GM23338 (cell line): ENCODE results near the gene CCSAP. TPM values are rescaled to one million over a fixed set of nuclear protein-coding genes. Genes with fewer than 3 reads are reported as not detected.

Experiments
- ATAC-seq: fragments of 200-7000 bp; cut with Tn5 transposase; 3 replicates; pipeline ENCODE4 v1.9.1; 2020
- DNase-seq: peaks from one replicate; pipeline ENCODE4 v3.0.0-alpha.2; 2015; ENCODE audit warnings: low spot score
- H2AFZ ChIP-seq: fragments of 200-600 bp; sonication (generic); 2 replicates; pipeline ENCODE4 v1.8.0; 2016; ENCODE audit warnings: antibody characterized with exemption, mild to moderate bottlenecking, moderate library complexity
- H3F3A ChIP-seq: fragments of 200-600 bp; sonication (generic); replicated peaks from 2 replicates; pipeline ENCODE4 v1.8.0; 2017; ENCODE audit warnings: antibody characterized with exemption, mixed run types, low read depth
- H3K27ac ChIP-seq: fragments of 200-600 bp; sonication (generic); 2 replicates; pipeline ENCODE4 v1.6.1; 2016; ENCODE audit warnings: low read depth
- H3K27me3 ChIP-seq: fragments of 200-600 bp; sonication (generic); 2 replicates; pipeline ENCODE4 v1.8.0; 2016; ENCODE audit warnings: mild to moderate bottlenecking, mixed run types, moderate library complexity; ENCODE audit not compliant: insufficient read depth
- H3K36me3 ChIP-seq: fragments of 200-600 bp; sonication (generic); 2 replicates; pipeline ENCODE4 v1.8.0; 2016; ENCODE audit warnings: mild to moderate bottlenecking; ENCODE audit not compliant: insufficient read depth
- H3K4me1 ChIP-seq: fragments of 200-600 bp; sonication (generic); 2 replicates; pipeline ENCODE4 v1.8.0; 2016; ENCODE audit warnings: mild to moderate bottlenecking, moderate library complexity; ENCODE audit not compliant: insufficient read depth
- H3K4me2 ChIP-seq: fragments of 200-600 bp; sonication (generic); 2 replicates; pipeline ENCODE4 v1.7.1; 2017; ENCODE audit warnings: mixed run types
- H3K4me3 ChIP-seq: fragments of 200-600 bp; sonication (generic); 2 replicates; pipeline ENCODE4 v1.6.1; 2016; ENCODE audit warnings: mixed run types
- H3K79me2 ChIP-seq: fragments of 200-600 bp; sonication (generic); replicated peaks from 2 replicates; pipeline ENCODE4 v1.8.0; 2017; ENCODE audit warnings: mild to moderate bottlenecking; ENCODE audit not compliant: insufficient read depth
- H3K9me2 ChIP-seq: fragments of 200-600 bp; sonication (generic); 2 replicates; pipeline ENCODE4 v1.8.0; 2017; ENCODE audit not compliant: insufficient read depth
- H4K20me1 ChIP-seq: fragments of 200-600 bp; sonication (generic); replicated peaks from 2 replicates; pipeline ENCODE4 v1.8.0; 2017; ENCODE audit warnings: mild to moderate bottlenecking; ENCODE audit not compliant: insufficient read depth
- H3K27ac Mint-ChIP-seq: 2 replicates; pipeline ENCODE4 v1.8.0; 2020; ENCODE audit warnings: inconsistent platforms, mild to moderate bottlenecking, moderate library complexity, mixed read lengths
- H3K27me3 Mint-ChIP-seq: 3 replicates; pipeline ENCODE4 v1.8.0; 2022; ENCODE audit warnings: low read depth, mild to moderate bottlenecking, moderate library complexity, mixed read lengths, inconsistent platforms; ENCODE audit not compliant: insufficient read depth, poor library complexity
- H3K36me3 Mint-ChIP-seq: 3 replicates; pipeline ENCODE4 v1.8.0; 2021; ENCODE audit warnings: low read depth, mild to moderate bottlenecking, inconsistent platforms, moderate library complexity, mixed read lengths
- H3K4me1 Mint-ChIP-seq: 3 replicates; pipeline ENCODE4 v1.8.0; 2020; ENCODE audit warnings: mild to moderate bottlenecking, inconsistent platforms, mixed read lengths
- H3K4me3 Mint-ChIP-seq: 3 replicates; pipeline ENCODE4 v1.8.0; 2021; ENCODE audit warnings: moderate library complexity, mild to moderate bottlenecking, inconsistent platforms, mixed read lengths
- H3K9me3 Mint-ChIP-seq: 3 replicates; pipeline ENCODE4 v1.8.0; 2020; ENCODE audit warnings: moderate library complexity, mild to moderate bottlenecking, inconsistent platforms, mixed read lengths
- CREB1 ChIP-seq: fragments of 250-450 bp; sonication (Bioruptor Pico); IDR thresholded peaks from 2 replicates; pipeline ENCODE4 v1.5.0; 2020; ENCODE audit warnings: low read depth, mild to moderate bottlenecking, moderate library complexity
- CTCF ChIP-seq, 2 experiments: fragments of 200-600 bp in 1 of 2; sonication (generic) in 1 of 2; conservative IDR thresholded peaks; 2 replicates each; pipeline versions ENCODE4 v1.5.1 to v1.6.1; 2016 to 2017; ENCODE audit warnings: antibody characterized with exemption in 2 of 2, low read depth in 2 of 2, mild to moderate bottlenecking in 2 of 2, moderate library complexity in 1 of 2
- ETS1 ChIP-seq: IDR thresholded peaks from 2 replicates; pipeline ENCODE4 v1.6.1; 2016; ENCODE audit warnings: antibody characterized with exemption
- EZH2 ChIP-seq: fragments of 200-600 bp; sonication (generic); IDR thresholded peaks from one replicate; pipeline ENCODE4 v1.8.0; 2017; ENCODE audit warnings: antibody characterized with exemption, mild to moderate bottlenecking, low read depth; ENCODE audit not compliant: unreplicated experiment
- EZH2phosphoT487 ChIP-seq: fragments of 200-600 bp; sonication (generic); IDR thresholded peaks from one replicate; pipeline ENCODE4 v1.8.1; 2018; ENCODE audit warnings: antibody characterized with exemption; ENCODE audit not compliant: unreplicated experiment
- JUNB ChIP-seq: IDR thresholded peaks from one replicate; pipeline ENCODE4 v1.6.1; 2016; ENCODE audit warnings: antibody characterized with exemption; ENCODE audit not compliant: unreplicated experiment
- NANOG ChIP-seq: IDR thresholded peaks from 2 replicates; pipeline ENCODE4 v1.6.1; 2016; ENCODE audit warnings: antibody characterized with exemption, borderline replicate concordance
- POLR2AphosphoS5 ChIP-seq: IDR thresholded peaks from 2 replicates; pipeline ENCODE4 v1.6.1; 2016; ENCODE audit warnings: antibody characterized with exemption, low read depth
- STAT1 ChIP-seq: IDR thresholded peaks from one replicate; pipeline ENCODE4 v1.6.1; 2016; ENCODE audit warnings: antibody characterized with exemption; ENCODE audit not compliant: unreplicated experiment
- ZNF331 ChIP-seq: fragments of 250-450 bp; sonication (Bioruptor Pico); IDR thresholded peaks from 2 replicates; pipeline ENCODE4 v1.5.0; 2020; ENCODE audit warnings: low read depth, mild to moderate bottlenecking, moderate library complexity
- polyA plus RNA-seq: library from polyadenylated mRNA; unstranded; fragments of >200 nt; fragmentation: Nextera tagmentation; extraction: Ambion mirVana; gene quantifications from 2 replicates; pipeline ENCODE4 v1.2.1, GENCODE V29; 2016
- total RNA-seq: library from RNA; depleted of rRNA; stranded (reverse); fragments of >200 nt; shearing (Covaris generic); gene quantifications from 2 replicates; pipeline ENCODE4 v1.2.3, GENCODE V29; 2014
- TF ChIP-seq, protein P1 (sequence below): IDR thresholded peaks from one replicate; pipeline ENCODE4 v1.6.1; 2018; ENCODE audit warnings: antibody characterized with exemption; ENCODE audit not compliant: unreplicated experiment

The CCSAP gene
- total and polyA plus RNA-seq, 2 experiments from 2014 or later, result 4.2 to 13.3 TPM

GRCh38 chr1:229295745-229296144 is 47.1 kb downstream of the CCSAP start:
- H4K20me1 ChIP-seq, result peaks cover 9% of the 10 kb centered on the region; the same call in 1 of the 2 replicates
- no peak overlapping the region for H3K4me3 Mint-ChIP-seq
- H3K79me2 ChIP-seq, result no peaks in the 10 kb centered on the region
- no peak overlapping the region for H3K4me3 ChIP-seq
- H3K27me3 Mint-ChIP-seq, result peaks cover 5% of the 10 kb centered on the region
- no peaks in the 10 kb centered on the region for H3K9me2 ChIP-seq
- H3K36me3 Mint-ChIP-seq, result peaks cover 19% of the 10 kb centered on the region
- no peak overlapping the region for H3K27ac ChIP-seq
- H3K9me3 Mint-ChIP-seq, result no peaks in the 10 kb centered on the region
- no peak for TF ChIP-seq STAT1
- no peak for TF ChIP-seq EZH2phosphoT487
- H3K27ac Mint-ChIP-seq, result no peak overlapping the region
- H3K27me3 ChIP-seq, result no peaks in the 10 kb centered on the region
- no peaks in the 10 kb centered on the region for H3K4me1 ChIP-seq
- H2AFZ ChIP-seq, result no peak overlapping the region
- 0 out of 2 replicates have a peak, but pooled peaks cover 8% of the 10 kb centered on the region for H3K36me3 ChIP-seq
- no peaks in the 10 kb centered on the region for H3F3A ChIP-seq
- H3K4me1 Mint-ChIP-seq, result peaks cover 2% of the 10 kb centered on the region; the same call in 2 of the 3 replicates
- no peak for DNase-seq
- H3K4me2 ChIP-seq, result no peak overlapping the region
- no peak for ATAC-seq

GRCh38 chr1:229293528-229294204 is 49.2 kb downstream of the CCSAP start:
- no peak overlapping the region for H3K4me3 Mint-ChIP-seq
- Histone ChIP-seq H3K9me2 (no peaks in the 10 kb centered on the region), H3K36me3 (0 out of 2 replicates have a peak, but pooled peaks cover 4% of the 10 kb centered on the region), H2AFZ (no peak overlapping the region), H3K79me2 (0 out of 2 replicates have a peak, but pooled peaks cover 3% of the 10 kb centered on the region), H3K27ac (no peak overlapping the region), H3K4me1 (no peaks in the 10 kb centered on the region), H3K4me2 (no peak overlapping the region), H3K27me3 (no peaks in the 10 kb centered on the region), H3K4me3 (no peak overlapping the region), H3F3A (no peaks in the 10 kb centered on the region), H4K20me1 (peaks cover 9% of the 10 kb centered on the region; the same call in 1 of the 2 replicates)
- H3K27ac Mint-ChIP-seq, result 0 out of 2 replicates have a peak overlapping the region, but pooled peaks have one; percentile 39
- peaks cover 5% of the 10 kb centered on the region for H3K27me3 Mint-ChIP-seq
- H3K9me3 Mint-ChIP-seq, result no peaks in the 10 kb centered on the region
- H3K4me1 Mint-ChIP-seq, result no peaks in the 10 kb centered on the region
- no peak; the same call in 2 of the 3 replicates for ATAC-seq
- H3K36me3 Mint-ChIP-seq, result peaks cover 19% of the 10 kb centered on the region
- no peak for DNase-seq
- TF ChIP-seq ETS1 (no peak), EZH2phosphoT487 (no peak), NANOG (no peak), ZNF331 (CRISPR knock-in tag) (no peak), EZH2 (no peak), CTCF (conservative IDR thresholded peaks at IDR 0.05; ENCODE audit: low read depth in 2 of 2) (no peak), POLR2AphosphoS5 (no peak), CREB1 (CRISPR knock-in tag) (no peak), JUNB (no peak)
- TF ChIP-seq, protein P1, sequence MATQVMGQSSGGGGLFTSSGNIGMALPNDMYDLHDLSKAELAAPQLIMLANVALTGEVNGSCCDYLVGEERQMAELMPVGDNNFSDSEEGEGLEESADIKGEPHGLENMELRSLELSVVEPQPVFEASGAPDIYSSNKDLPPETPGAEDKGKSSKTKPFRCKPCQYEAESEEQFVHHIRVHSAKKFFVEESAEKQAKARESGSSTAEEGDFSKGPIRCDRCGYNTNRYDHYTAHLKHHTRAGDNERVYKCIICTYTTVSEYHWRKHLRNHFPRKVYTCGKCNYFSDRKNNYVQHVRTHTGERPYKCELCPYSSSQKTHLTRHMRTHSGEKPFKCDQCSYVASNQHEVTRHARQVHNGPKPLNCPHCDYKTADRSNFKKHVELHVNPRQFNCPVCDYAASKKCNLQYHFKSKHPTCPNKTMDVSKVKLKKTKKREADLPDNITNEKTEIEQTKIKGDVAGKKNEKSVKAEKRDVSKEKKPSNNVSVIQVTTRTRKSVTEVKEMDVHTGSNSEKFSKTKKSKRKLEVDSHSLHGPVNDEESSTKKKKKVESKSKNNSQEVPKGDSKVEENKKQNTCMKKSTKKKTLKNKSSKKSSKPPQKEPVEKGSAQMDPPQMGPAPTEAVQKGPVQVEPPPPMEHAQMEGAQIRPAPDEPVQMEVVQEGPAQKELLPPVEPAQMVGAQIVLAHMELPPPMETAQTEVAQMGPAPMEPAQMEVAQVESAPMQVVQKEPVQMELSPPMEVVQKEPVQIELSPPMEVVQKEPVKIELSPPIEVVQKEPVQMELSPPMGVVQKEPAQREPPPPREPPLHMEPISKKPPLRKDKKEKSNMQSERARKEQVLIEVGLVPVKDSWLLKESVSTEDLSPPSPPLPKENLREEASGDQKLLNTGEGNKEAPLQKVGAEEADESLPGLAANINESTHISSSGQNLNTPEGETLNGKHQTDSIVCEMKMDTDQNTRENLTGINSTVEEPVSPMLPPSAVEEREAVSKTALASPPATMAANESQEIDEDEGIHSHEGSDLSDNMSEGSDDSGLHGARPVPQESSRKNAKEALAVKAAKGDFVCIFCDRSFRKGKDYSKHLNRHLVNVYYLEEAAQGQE, result no peak
